Loucy (cell line): Measurements from ENCODE around the gene DYNLL1.

ENCODE experiments used
- EZH2phosphoT487 ChIP-seq: fragments of 200-600 bp; IDR thresholded peaks from 2 replicates; pipeline ENCODE4 v1.6.1; 2018; ENCODE audit warnings: antibody characterized with exemption, mild to moderate bottlenecking, moderate library complexity, borderline replicate concordance
- TF ChIP-seq, protein P1 (sequence below): fragments of 200-600 bp; sonication (generic); conservative IDR thresholded peaks from 2 replicates; pipeline ENCODE4 v1.5.1; 2014; ENCODE audit warnings: mild to moderate bottlenecking, antibody characterized with exemption, low read length

DNA sequence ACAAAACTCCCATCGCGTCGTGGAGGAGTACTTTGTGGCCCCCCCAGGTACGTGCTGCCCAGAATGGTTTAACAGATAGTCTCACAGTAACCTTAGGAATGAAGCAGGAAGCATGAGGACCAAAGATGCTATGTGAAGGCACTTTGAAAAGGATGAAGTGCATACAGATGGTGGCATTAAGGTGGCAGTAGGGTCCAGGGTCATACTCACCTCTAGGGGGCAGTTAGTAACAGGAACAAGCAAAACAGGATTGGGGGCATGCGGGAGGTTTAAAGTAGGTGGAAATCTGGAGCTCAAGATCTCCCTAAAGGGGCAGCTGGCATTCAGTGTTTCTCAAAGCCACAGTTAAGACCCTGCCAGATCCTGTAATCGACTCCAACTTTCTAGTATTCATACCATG, 38.8 kb upstream of the DYNLL1 start:
- TF ChIP-seq, protein P1, sequence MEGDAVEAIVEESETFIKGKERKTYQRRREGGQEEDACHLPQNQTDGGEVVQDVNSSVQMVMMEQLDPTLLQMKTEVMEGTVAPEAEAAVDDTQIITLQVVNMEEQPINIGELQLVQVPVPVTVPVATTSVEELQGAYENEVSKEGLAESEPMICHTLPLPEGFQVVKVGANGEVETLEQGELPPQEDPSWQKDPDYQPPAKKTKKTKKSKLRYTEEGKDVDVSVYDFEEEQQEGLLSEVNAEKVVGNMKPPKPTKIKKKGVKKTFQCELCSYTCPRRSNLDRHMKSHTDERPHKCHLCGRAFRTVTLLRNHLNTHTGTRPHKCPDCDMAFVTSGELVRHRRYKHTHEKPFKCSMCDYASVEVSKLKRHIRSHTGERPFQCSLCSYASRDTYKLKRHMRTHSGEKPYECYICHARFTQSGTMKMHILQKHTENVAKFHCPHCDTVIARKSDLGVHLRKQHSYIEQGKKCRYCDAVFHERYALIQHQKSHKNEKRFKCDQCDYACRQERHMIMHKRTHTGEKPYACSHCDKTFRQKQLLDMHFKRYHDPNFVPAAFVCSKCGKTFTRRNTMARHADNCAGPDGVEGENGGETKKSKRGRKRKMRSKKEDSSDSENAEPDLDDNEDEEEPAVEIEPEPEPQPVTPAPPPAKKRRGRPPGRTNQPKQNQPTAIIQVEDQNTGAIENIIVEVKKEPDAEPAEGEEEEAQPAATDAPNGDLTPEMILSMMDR, result peak; percentile 63
- TF ChIP-seq EZH2phosphoT487, result no peak
